Measurements from ENCODE around the gene TBC1D22A. TPM values are rescaled to one million over a fixed set of nuclear protein-coding genes. Genes with fewer than 3 reads are reported as not detected.

Gene TBC1D22A
- total and polyA plus RNA-seq, 2 experiments from 2014 or later: 15.3 to 19.8 TPM

DNA sequence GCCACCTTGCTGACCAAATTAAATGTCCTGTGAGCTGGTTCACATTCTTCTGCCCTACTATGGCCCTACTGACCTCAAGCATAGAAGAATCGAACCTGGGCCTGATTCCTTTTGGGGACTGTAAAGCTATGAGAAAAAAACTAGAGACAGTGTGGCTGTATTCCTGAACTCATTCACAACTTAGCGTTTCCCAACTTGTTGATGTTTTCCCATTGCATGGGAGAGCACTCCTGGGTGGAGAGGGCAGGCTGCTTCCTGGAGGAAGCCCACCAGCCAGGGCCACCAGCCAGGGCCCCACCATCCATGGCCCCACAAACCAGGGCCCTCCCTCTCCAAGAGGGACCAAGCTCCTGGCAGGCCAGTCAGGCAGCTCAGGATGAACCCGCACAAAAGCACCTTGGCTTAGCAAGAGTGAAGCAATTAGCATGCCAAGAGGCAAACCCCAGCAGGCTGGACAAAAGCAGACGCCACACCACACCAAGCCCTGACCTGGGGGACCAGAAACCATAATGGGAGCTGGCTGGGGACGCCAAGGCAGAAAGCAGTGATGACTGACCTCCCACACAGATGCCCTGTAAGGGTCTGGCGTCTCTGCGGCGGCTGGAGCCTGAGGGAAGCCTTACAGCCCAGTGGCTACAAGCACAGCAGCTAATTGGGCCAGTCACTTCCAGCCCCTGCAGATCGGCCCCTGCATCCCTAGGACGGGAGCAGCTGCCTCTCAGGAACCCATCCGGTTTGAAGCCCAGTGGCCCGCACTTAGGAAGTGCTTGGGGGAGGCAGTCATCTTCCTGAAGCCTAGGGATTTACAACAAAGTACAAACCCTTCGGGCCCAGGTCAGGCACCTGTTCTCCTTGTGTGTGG lies 26.5 kb upstream of the TBC1D22A start:
- no peaks in the 10 kb centered on the region for H3K9me2 ChIP-seq (replicated peaks; ENCODE audit: insufficient read depth)
- H2AFZ ChIP-seq: no peak overlapping the region
- WGBS (ENCODE audit: low lambda C conversion rate, missing lambda C conversion rate): 62% methylated on average over 13 of the region's 13 CpGs
- H3K79me2 ChIP-seq: peaks cover 87% of the 10 kb centered on the region
- H3K27me3 ChIP-seq: no peaks in the 10 kb centered on the region
- DNase-seq (ENCODE audit: low spot score): peak; percentile 8
- no peak overlapping the region for H3K4me3 ChIP-seq
- peaks cover 64% of the 10 kb centered on the region for H4K20me1 ChIP-seq (ENCODE audit: insufficient read depth, poor library complexity, severe bottlenecking)
- H3K36me3 ChIP-seq (replicated peaks; ENCODE audit: insufficient read depth, low read depth): no peaks in the 10 kb centered on the region
- no peaks in the 10 kb centered on the region for H3K9me3 ChIP-seq (ENCODE audit: low read depth)
- TF ChIP-seq EZH2phosphoT487 (IDR thresholded peaks at IDR 0.05; ENCODE audit: low read depth, severe bottlenecking, unreplicated experiment) (no peak), EZH2 (IDR thresholded peaks at IDR 0.05; ENCODE audit: borderline replicate concordance) (no peak)
- TF ChIP-seq, protein P1, sequence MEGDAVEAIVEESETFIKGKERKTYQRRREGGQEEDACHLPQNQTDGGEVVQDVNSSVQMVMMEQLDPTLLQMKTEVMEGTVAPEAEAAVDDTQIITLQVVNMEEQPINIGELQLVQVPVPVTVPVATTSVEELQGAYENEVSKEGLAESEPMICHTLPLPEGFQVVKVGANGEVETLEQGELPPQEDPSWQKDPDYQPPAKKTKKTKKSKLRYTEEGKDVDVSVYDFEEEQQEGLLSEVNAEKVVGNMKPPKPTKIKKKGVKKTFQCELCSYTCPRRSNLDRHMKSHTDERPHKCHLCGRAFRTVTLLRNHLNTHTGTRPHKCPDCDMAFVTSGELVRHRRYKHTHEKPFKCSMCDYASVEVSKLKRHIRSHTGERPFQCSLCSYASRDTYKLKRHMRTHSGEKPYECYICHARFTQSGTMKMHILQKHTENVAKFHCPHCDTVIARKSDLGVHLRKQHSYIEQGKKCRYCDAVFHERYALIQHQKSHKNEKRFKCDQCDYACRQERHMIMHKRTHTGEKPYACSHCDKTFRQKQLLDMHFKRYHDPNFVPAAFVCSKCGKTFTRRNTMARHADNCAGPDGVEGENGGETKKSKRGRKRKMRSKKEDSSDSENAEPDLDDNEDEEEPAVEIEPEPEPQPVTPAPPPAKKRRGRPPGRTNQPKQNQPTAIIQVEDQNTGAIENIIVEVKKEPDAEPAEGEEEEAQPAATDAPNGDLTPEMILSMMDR (IDR thresholded peaks at IDR 0.05; ENCODE audit: poor library complexity): no peak
- peak overlapping the region; percentile 1 for H3K27ac ChIP-seq
- H3K4me1 ChIP-seq (ENCODE audit: insufficient read depth): peaks cover 65% of the 10 kb centered on the region
- H3K4me2 ChIP-seq: peak overlapping the region; percentile 92

DNA sequence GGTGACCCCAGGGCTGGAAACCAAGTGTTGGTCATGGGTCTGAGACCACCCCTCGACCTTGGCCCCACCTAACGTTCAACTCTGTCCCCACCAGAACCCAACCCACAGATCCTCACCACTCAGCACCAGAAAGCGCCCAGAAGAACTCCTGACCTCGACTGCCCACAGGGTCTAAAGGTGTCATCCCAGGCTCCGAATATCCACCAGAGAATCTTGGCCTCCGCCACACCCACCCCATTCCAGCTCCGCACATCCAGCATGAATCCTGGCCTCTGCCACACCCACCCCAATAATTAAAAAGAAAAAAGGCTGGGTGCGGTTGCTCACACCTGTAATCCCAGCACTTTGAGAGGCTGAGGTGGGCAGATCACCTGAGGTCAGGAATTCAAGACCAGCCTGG lies 25.7 kb upstream of the TBC1D22A start:
- peak overlapping the region; percentile 98 for H3K4me3 ChIP-seq
- H2AFZ ChIP-seq: no peak overlapping the region
- H3K27ac ChIP-seq: peak overlapping the region; percentile 97
- 69% methylated on average over 8 of the region's 8 CpGs for WGBS (ENCODE audit: low lambda C conversion rate, missing lambda C conversion rate)
- no peaks in the 10 kb centered on the region for H3K9me3 ChIP-seq (ENCODE audit: low read depth)
- peaks cover 65% of the 10 kb centered on the region for H3K4me1 ChIP-seq (ENCODE audit: insufficient read depth)
- H3K79me2 ChIP-seq: peaks cover 80% of the 10 kb centered on the region
- H3K36me3 ChIP-seq (replicated peaks; ENCODE audit: insufficient read depth, low read depth): no peaks in the 10 kb centered on the region
- H3K4me2 ChIP-seq: peak overlapping the region; percentile 92
- H3K27me3 ChIP-seq: no peaks in the 10 kb centered on the region
- no peak for DNase-seq (ENCODE audit: low spot score)
- no peak for TF ChIP-seq EZH2phosphoT487 (IDR thresholded peaks at IDR 0.05; ENCODE audit: low read depth, severe bottlenecking, unreplicated experiment)
- TF ChIP-seq, protein P1 (IDR thresholded peaks at IDR 0.05; ENCODE audit: poor library complexity): no peak
- TF ChIP-seq EZH2 (IDR thresholded peaks at IDR 0.05; ENCODE audit: borderline replicate concordance): no peak
- no peaks in the 10 kb centered on the region for H3K9me2 ChIP-seq (replicated peaks; ENCODE audit: insufficient read depth)
- H4K20me1 ChIP-seq (ENCODE audit: insufficient read depth, poor library complexity, severe bottlenecking): peaks cover 57% of the 10 kb centered on the region

GRCh38 chr22:46737105-46737975 lies 25.1 kb upstream of the TBC1D22A start:
- no peaks in the 10 kb centered on the region for H3K36me3 ChIP-seq (replicated peaks; ENCODE audit: insufficient read depth, low read depth)
- peaks cover 74% of the 10 kb centered on the region for H3K79me2 ChIP-seq
- no peaks in the 10 kb centered on the region for H3K27me3 ChIP-seq
- H3K9me2 ChIP-seq (replicated peaks; ENCODE audit: insufficient read depth): no peaks in the 10 kb centered on the region
- TF ChIP-seq, protein P1 (IDR thresholded peaks at IDR 0.05; ENCODE audit: poor library complexity): no peak
- TF ChIP-seq EZH2 (IDR thresholded peaks at IDR 0.05; ENCODE audit: borderline replicate concordance): no peak
- no peak for TF ChIP-seq EZH2phosphoT487 (IDR thresholded peaks at IDR 0.05; ENCODE audit: low read depth, severe bottlenecking, unreplicated experiment)
- peak overlapping the region; percentile 97 for H3K27ac ChIP-seq
- WGBS (ENCODE audit: low lambda C conversion rate, missing lambda C conversion rate): 6% methylated on average over 33 of the region's 53 CpGs
- DNase-seq (ENCODE audit: low spot score): peak; percentile 73
- peak overlapping the region; percentile 74 for H2AFZ ChIP-seq
- H3K4me2 ChIP-seq: peak overlapping the region; percentile 92
- peak overlapping the region; percentile 98 for H3K4me3 ChIP-seq
- H4K20me1 ChIP-seq (ENCODE audit: insufficient read depth, poor library complexity, severe bottlenecking): peaks cover 51% of the 10 kb centered on the region
- H3K9me3 ChIP-seq (ENCODE audit: low read depth): no peaks in the 10 kb centered on the region
- H3K4me1 ChIP-seq (ENCODE audit: insufficient read depth): peaks cover 66% of the 10 kb centered on the region
